ENCODE results near the gene TAS2R39.
"Not testable (repeated sequence)": the region's sequence is repeated elsewhere in the genome, so short reads cannot be mapped to it uniquely, and the experiment has no call there.

The TAS2R39 gene

GRCh38 chr7:143183024-143183423 lies at the start of gene TAS2R39:
TAS2R39 (plus strand) TSS chr7:143183419; CDS start chr7:143183419, 0 bp downstream.
- no peak for DNase-seq (ENCODE audit: low read depth in 3 of 3)

GRCh38 chr7:143147070-143147469 lies 36.1 kb upstream of the TAS2R39 start:
- no peak for DNase-seq (ENCODE audit: low read depth in 3 of 3)

- no peak for DNase-seq (ENCODE audit: low read depth in 3 of 3)
Measured at GRCh38 chr7:143148050-143148449, 35.2 kb upstream of the TAS2R39 start.

GRCh38 chr7:143148651-143149050 lies 34.6 kb upstream of the TAS2R39 start:
- no peak for DNase-seq (ENCODE audit: low read depth in 3 of 3)

- not testable (repeated sequence) for DNase-seq (ENCODE audit: low read depth in 3 of 3)
Measured at GRCh38 chr7:143150696-143151095, 32.5 kb upstream of the TAS2R39 start.

DNA sequence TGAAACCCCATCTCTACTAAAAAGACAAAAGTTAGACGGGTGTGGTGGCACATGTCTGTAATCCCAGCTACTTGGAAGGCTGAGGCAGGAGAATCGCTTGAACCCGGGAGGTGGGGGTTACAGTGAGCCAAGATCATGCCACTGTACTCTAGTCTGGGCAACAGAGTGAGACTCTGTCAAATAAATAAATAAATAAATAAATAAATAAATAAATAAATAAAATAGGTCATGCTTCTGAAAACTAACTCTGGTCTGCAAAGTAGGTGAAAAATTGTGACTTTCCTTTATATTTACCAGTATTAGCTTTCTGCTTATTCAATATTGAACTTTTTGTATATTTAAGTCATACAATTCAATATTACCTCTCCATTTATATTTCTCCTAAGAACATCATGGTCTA lies 24.6 kb upstream of the TAS2R39 start:
- not testable (repeated sequence) for DNase-seq (ENCODE audit: low read depth in 3 of 3)

DNA sequence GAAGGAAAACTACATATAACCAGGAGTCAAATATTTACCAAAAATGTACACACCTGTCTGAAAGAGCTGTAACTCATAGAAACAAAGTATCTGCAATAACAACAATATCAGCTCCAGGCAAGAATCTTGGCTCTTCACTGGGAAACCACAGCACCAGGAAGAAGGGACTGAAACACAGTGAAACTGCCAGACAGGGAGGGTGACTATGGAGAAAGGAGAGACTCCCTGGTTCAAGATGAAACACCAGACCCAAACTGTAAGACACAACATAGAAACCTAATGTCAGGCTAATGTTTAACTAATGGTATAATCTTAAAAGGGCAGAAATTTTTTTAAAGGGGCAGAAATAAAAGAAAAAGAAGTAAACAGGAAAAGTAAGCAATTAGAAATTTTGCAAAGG lies 11.5 kb upstream of the TAS2R39 start:
- no peak for DNase-seq (ENCODE audit: low read depth in 3 of 3)

GRCh38 chr7:143172354-143172753 lies 10.9 kb upstream of the TAS2R39 start:
- no peak for DNase-seq (ENCODE audit: low read depth in 3 of 3)

DNA sequence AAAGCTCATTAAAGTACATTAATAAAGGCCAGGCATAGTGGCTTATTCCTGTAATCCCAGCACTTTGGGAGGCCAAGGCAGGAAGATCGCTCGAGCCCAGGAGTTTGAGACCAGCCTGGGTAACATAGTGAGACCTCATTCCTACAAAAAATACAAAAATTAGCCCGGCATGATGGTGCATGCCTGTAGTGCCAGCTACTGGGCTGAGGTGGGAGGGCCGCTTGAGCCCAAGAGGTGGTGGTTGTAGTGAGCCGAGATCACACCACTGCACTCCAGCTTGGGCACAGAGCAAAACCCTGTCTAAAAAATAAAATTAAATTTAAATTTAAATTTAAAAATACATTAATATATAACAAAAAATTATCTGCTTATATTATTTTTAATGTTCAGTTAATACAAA lies 7.1 kb upstream of the TAS2R39 start:
- DNase-seq (ENCODE audit: low read depth in 3 of 3): no peak

- no peak for DNase-seq (ENCODE audit: low read depth in 3 of 3)
Measured at GRCh38 chr7:143177374-143178119, 5.7 kb upstream of the TAS2R39 start.

- not testable (repeated sequence) for DNase-seq (ENCODE audit: low read depth in 3 of 3)
Measured at GRCh38 chr7:143180771-143181170, 2.4 kb upstream of the TAS2R39 start.

- DNase-seq (ENCODE audit: low read depth in 3 of 3): no peak
Measured at GRCh38 chr7:143181349-143181748, 1.9 kb upstream of the TAS2R39 start.

GRCh38 chr7:143185551-143185950 lies 2.3 kb downstream of the TAS2R39 start:
- DNase-seq (ENCODE audit: low read depth in 3 of 3): no peak

DNA sequence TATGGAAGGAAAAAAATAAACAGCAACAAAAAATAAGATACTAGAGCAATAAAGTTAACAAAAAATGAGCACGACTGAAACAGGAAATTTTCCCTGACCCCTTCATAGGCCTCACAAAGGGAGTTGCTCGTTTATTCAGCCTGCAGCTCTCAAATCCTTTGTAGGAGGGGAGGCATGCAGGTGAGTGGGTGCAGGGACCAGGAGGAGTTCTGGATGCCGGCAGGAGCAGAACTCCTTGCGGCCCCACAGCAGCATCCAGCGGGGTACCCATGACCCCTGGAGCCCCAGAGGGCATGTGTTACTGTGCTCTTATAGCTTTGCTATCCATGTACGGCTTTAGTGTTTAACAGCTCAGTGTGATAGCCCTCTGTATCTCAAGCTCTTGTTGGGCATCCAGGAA lies 5.8 kb downstream of the TAS2R39 start:
- no peak for DNase-seq (ENCODE audit: low read depth in 3 of 3)

- no peak for DNase-seq (ENCODE audit: low read depth in 3 of 3)
Measured at GRCh38 chr7:143193880-143194279, 10.7 kb downstream of the TAS2R39 start.

- DNase-seq (ENCODE audit: low read depth in 3 of 3): no peak
Measured at GRCh38 chr7:143199040-143199439, 15.8 kb downstream of the TAS2R39 start.

DNA sequence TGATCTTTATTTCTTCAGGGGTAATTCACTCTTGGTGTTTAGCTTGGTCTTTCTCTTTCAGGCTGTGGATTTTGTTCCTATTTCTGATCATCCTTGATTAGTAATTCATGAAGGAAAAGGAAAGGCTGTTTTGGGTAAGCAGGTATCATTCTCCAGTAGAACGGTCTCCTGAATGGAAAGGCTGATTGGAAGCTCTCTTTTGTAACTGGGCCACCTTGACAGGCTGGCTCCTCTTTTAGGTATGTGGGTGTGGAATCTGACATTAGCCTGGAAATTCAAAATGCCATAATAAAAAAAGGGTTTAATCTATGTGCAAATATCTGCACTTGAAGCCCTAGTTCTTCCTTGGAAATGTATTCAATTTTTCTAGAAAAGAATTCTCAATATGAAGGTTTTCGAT lies 18.9 kb downstream of the TAS2R39 start:
- no peak for DNase-seq (ENCODE audit: low read depth in 3 of 3)

GRCh38 chr7:143203386-143203785 lies 20.2 kb downstream of the TAS2R39 start:
- no peak for DNase-seq (ENCODE audit: low read depth in 3 of 3)

- no peak for DNase-seq (ENCODE audit: low read depth in 3 of 3)
Measured at GRCh38 chr7:143205560-143206293, 22.5 kb downstream of the TAS2R39 start.

DNA sequence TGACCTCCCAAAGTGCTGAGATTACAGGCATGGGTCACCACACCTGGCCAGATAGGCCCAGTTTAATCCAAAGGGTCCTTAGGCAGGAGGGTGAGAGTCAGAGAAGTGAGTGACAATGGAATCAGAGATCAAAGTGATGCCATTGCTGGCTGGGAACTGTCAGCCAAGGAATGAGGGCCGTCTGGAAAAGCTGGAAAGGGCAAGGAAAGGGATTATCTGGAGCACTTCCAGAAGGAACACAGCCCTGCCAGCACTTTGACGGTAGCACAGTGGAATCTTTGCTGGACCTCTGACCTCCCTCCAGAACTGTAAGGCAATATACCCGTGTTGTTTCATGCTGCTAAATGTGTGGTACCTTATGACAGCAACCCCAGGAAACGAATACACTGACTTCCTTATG lies 27.3 kb downstream of the TAS2R39 start:
- no peak for DNase-seq (ENCODE audit: low read depth in 3 of 3)

DNA sequence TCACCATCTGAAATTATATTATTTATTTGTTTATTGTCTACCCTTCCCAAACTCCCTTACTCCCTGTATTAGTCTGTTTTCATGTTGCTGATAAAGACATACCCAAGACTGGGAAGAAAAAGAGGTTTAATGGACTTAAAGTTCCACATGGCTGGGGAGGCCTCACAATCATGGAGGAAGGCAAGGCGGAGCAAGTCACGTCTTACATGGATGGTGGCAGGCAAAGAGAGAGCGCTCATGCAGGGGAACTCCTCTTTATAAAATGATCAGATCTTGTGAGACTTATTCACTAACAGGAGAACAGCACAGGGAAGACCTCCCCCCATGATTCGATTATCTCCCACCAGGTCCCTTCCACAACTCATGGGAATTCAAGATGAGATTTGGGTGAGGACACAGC lies 30.3 kb downstream of the TAS2R39 start:
- DNase-seq (ENCODE audit: low read depth in 3 of 3): not testable (repeated sequence)

DNA sequence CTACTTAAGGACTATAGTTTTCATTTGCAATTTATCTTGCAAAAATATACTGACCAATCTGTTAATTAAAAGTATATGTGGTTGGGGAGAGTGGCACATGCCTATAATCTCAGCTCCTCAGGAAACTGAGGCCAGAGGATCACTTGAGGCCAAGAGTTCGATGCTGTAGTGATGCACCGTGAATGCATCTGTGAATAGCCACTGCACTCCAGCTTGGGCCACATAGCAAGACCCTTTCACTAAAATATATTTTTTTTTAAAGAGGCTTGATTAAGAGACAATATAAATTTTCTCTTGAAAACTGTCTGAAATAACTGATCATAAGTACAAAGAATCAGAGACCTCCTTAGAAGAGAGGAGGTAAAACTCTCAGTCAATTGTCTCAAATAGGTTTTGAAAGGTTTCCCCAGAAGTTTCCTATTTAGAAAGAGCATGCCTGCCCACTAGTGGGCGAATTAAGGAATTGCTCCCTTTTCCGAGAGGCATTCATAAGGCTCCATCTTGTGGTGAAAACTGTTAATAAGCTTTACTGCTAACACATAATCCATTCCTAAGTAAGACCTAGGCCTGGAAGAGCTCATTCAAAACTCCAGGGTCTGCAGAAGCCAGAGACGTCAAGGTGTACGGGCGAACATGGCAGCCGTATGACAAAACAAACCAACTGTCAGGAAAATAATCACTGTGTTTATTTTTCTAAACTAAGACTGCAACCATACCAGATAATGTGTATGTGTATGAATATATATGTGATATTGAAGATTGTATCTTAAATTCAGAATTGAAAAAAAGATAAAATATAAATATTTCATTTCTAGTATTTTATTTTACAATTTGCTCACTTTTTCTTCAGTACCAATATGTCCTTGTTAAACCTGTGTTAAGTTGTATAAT lies 31.8 kb downstream of the TAS2R39 start:
- DNase-seq (ENCODE audit: low read depth in 3 of 3): peak; percentile 31 to 46 (median 34)
